WI38 (cell line): Measurements from ENCODE around the gene MYOM1.

Source experiments
- H3K4me3 ChIP-seq: 2 replicates; pipeline ENCODE4 v1.5.1; 2011; ENCODE audit warnings: low read depth, mild to moderate bottlenecking, control low read depth, low read length
- CTCF ChIP-seq: IDR thresholded peaks from 2 replicates; pipeline ENCODE4 v1.5.1; 2012; ENCODE audit warnings: low read depth, mild to moderate bottlenecking, control low read depth, low read length

Gene MYOM1

GRCh38 chr18:3180325-3180724 lies 39.4 kb downstream of the MYOM1 start:
- no peak overlapping the region for H3K4me3 ChIP-seq
- TF ChIP-seq CTCF, result no peak

GRCh38 chr18:3179430-3180089 lies 40.2 kb downstream of the MYOM1 start:
- H3K4me3 ChIP-seq, result no peak overlapping the region

GRCh38 chr18:3177902-3178687 lies 41.7 kb downstream of the MYOM1 start:
- no peak for TF ChIP-seq CTCF
- no peak overlapping the region for H3K4me3 ChIP-seq

More at GRCh38 chr18:3179430-3180089, 40.2 kb downstream of the MYOM1 start:
- no peak for TF ChIP-seq CTCF

- H3K4me3 ChIP-seq, result no peak overlapping the region
- no peak for TF ChIP-seq CTCF
Measured at GRCh38 chr18:3175195-3175758, 44.5 kb downstream of the MYOM1 start.

- H3K4me3 ChIP-seq, result no peak overlapping the region
- no peak for TF ChIP-seq CTCF
Measured at GRCh38 chr18:3172097-3172496, 47.7 kb downstream of the MYOM1 start.

GRCh38 chr18:3171631-3172030 lies 48.1 kb downstream of the MYOM1 start:
- TF ChIP-seq CTCF, result no peak
- no peak overlapping the region for H3K4me3 ChIP-seq
